Activated B cell treated with CpG ODN at 0.5 μM for 24 hours (primary cell): ENCODE results near the gene SRBD1. TPM values are rescaled to one million over a fixed set of nuclear protein-coding genes. Genes with fewer than 3 reads are reported as not detected.
A peak's percentile ranks its signal among the peaks of the same experiment; 100 is the strongest.

Source experiments
- ATAC-seq: fragments of 200-7000 bp; cut with Tn5 transposase; one replicate; pipeline ENCODE4 v1.10.0; 2021; ENCODE audit warnings: low read depth, mild to moderate bottlenecking, moderate library complexity
- CTCF ChIA-PET: fragments of 350-600 bp; sonication (Branson Sonifier 250); formaldehyde crosslinking; loops from one replicate; lab custom pipeline; 2021; ENCODE audit warnings: antibody characterized with exemption; lab: Charles Lee
- POLR2A ChIA-PET: fragments of 350-600 bp; sonication (Branson Sonifier 250); formaldehyde crosslinking; loops from one replicate; lab custom pipeline; 2021; ENCODE audit warnings: antibody characterized with exemption; lab: Charles Lee
- DNase-seq: peaks from one replicate; pipeline ENCODE4 v3.0.0; 2022
- H3K27ac Mint-ChIP-seq: one replicate; pipeline ENCODE4 v1.8.0; 2020; ENCODE audit warnings: mixed read lengths
- H3K27me3 Mint-ChIP-seq: one replicate; pipeline ENCODE4 v1.8.0; 2021; ENCODE audit warnings: mixed read lengths
- H3K36me3 Mint-ChIP-seq: one replicate; pipeline ENCODE4 v1.8.0; 2021; ENCODE audit warnings: low read depth, mixed read lengths
- H3K4me1 Mint-ChIP-seq: one replicate; pipeline ENCODE4 v1.8.0; 2021; ENCODE audit warnings: mixed read lengths
- H3K4me3 Mint-ChIP-seq: one replicate; pipeline ENCODE4 v1.8.0; 2020; ENCODE audit warnings: mild to moderate bottlenecking, mixed read lengths
- H3K9me3 Mint-ChIP-seq: one replicate; pipeline ENCODE4 v1.8.0; 2020; ENCODE audit warnings: mixed read lengths
- CTCF ChIP-seq: fragments of 200-600 bp; IDR thresholded peaks from one replicate; pipeline ENCODE4 v1.8.0; 2022; ENCODE audit warnings: antibody characterized with exemption, mild to moderate bottlenecking
- intact Hi-C: fragments of 100-400 bp; cut with micrococcal nuclease; formaldehyde crosslinking; loops from one replicate; pipeline ENCODE4 v1.15.1; 2024
- total RNA-seq: library from RNA; stranded (reverse); gene quantifications from 2 replicates; pipeline ENCODE4 v1.2.3, GENCODE V29; 2022

Gene SRBD1
- total RNA-seq, 1 donor from 2014 or later = 20.2 TPM

GRCh38 chr2:45610281-45611019 is 617 bp downstream of the SRBD1 start:
- Mint-ChIP-seq H3K9me3 (no peaks in the 10 kb centered on the region), H3K27me3 (no peaks in the 10 kb centered on the region), H3K36me3 (peaks cover 8% of the 10 kb centered on the region), H3K4me3 (peak overlapping the region; percentile 96), H3K4me1 (peaks cover 29% of the 10 kb centered on the region), H3K27ac (peak overlapping the region; percentile 95)
- intact Hi-C loops = loop anchor here (1.0 to 5.0 kb wide), 7 partner anchors 26 to 1614 kb away; partner anchors contain the start of genes EPAS1, PPM1B and PRKCE
- TF ChIP-seq CTCF = no peak
- POLR2A ChIA-PET = interaction anchor here (0.6 to 2.2 kb wide), 8 partner anchors 40 to 1442 kb away, joined by 3 to 13 read pairs (median 4); partner anchors contain the start of genes PPM1B and PRKCE
- DNase-seq = peak; percentile 43
- CTCF ChIA-PET = interaction anchor here (0.7 kb wide), 1 partner anchor 65 kb away, joined by 3 read pairs; no protein-coding TSS in a partner anchor
- ATAC-seq = peak; percentile 56

GRCh38 chr2:45607701-45608100 is 3.4 kb downstream of the SRBD1 start:
- Mint-ChIP-seq H3K36me3 (peaks cover 29% of the 10 kb centered on the region), H3K9me3 (no peaks in the 10 kb centered on the region), H3K4me1 (peaks cover 35% of the 10 kb centered on the region), H3K4me3 (no peak overlapping the region), H3K27me3 (no peaks in the 10 kb centered on the region), H3K27ac (no peak overlapping the region)
- CTCF ChIA-PET = no interaction called here
- TF ChIP-seq CTCF = no peak
- ATAC-seq (no peak), DNase-seq (no peak)
- POLR2A ChIA-PET = no interaction called here
- intact Hi-C loops = no loop called here

GRCh38 chr2:45606796-45607195 is 4.3 kb downstream of the SRBD1 start:
- Mint-ChIP-seq H3K36me3 (peaks cover 37% of the 10 kb centered on the region), H3K4me3 (no peak overlapping the region), H3K4me1 (peaks cover 33% of the 10 kb centered on the region), H3K27me3 (no peaks in the 10 kb centered on the region), H3K27ac (no peak overlapping the region), H3K9me3 (no peaks in the 10 kb centered on the region)
- no peak for TF ChIP-seq CTCF
- DNase-seq (no peak), ATAC-seq (no peak)
- ChIA-PET CTCF (no interaction called here), POLR2A (no interaction called here)
- intact Hi-C loops = no loop called here

- no peak overlapping the region for H3K27ac Mint-ChIP-seq
- no peaks in the 10 kb centered on the region for H3K9me3 Mint-ChIP-seq
- no peaks in the 10 kb centered on the region for H3K27me3 Mint-ChIP-seq
- CTCF ChIA-PET = no interaction called here
- H3K36me3 Mint-ChIP-seq = peaks cover 45% of the 10 kb centered on the region
- DNase-seq = no peak
- H3K4me3 Mint-ChIP-seq = no peak overlapping the region
- no peak for ATAC-seq
- TF ChIP-seq CTCF = no peak
- peaks cover 22% of the 10 kb centered on the region for H3K4me1 Mint-ChIP-seq
- POLR2A ChIA-PET = no interaction called here
- intact Hi-C loops = no loop called here
Measured at GRCh38 chr2:45605116-45605515, 6.0 kb downstream of the SRBD1 start.

GRCh38 chr2:45602624-45603023 is 8.4 kb downstream of the SRBD1 start:
- H3K4me3 Mint-ChIP-seq = no peak overlapping the region
- ChIA-PET POLR2A (no interaction called here), CTCF (no interaction called here)
- H3K27ac Mint-ChIP-seq = peak overlapping the region; percentile 32
- peaks cover 14% of the 10 kb centered on the region for H3K4me1 Mint-ChIP-seq
- H3K36me3 Mint-ChIP-seq = peaks cover 70% of the 10 kb centered on the region
- no peaks in the 10 kb centered on the region for H3K9me3 Mint-ChIP-seq
- no peak for ATAC-seq
- no peak for TF ChIP-seq CTCF
- DNase-seq = no peak
- no peaks in the 10 kb centered on the region for H3K27me3 Mint-ChIP-seq
- intact Hi-C loops = loop anchor here (2.0 kb wide), 1 partner anchor 14 kb away; no protein-coding TSS in a partner anchor
